ENCODE data around the gene GPX4. TPM values are rescaled to one million over a fixed set of nuclear protein-coding genes. Genes with fewer than 3 reads are reported as not detected.
A peak's percentile ranks its signal among the peaks of the same experiment; 100 is the strongest.

The GPX4 gene
- total and polyA plus RNA-seq, 12 donors: 244 to 487 (median 316) TPM

DNA sequence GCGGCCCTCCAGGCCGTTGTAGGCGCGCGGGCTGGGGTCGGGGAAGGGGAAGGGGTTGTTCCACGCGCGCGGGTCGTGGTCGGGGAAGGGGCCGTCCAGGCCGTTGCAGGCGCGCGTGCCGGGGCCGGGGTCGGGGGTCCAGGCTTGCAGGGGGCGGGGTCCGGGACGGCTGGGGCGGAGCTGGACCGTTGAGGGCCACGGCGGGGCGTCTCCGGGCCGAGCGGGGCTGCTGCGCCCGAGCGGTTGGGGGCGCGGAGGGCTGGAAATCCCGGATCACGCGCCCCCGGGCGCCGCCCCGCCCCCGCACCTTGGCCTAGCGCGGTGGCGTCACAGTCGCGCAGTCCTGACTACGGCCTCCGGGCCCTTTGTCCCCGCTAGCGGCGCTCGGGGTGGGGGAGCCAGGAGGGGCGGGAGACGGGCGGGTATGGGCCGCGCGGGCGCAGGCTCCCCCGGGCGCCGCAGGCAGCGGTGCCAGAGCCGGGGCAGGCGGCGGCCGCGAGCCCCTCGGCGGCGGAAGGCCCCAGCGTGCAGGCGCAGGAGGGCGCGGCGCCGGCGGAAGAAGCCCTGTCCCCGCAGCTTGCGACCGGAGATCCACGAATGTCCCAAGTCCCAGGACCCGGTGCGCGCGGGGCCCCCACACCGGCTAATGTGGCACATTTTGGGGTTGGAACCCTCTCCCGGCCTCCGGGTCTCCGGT is 665 bp downstream of the GPX4 start:
- peak overlapping the region; percentile 88 to 100 (median 98) for H3K27ac ChIP-seq

DNA sequence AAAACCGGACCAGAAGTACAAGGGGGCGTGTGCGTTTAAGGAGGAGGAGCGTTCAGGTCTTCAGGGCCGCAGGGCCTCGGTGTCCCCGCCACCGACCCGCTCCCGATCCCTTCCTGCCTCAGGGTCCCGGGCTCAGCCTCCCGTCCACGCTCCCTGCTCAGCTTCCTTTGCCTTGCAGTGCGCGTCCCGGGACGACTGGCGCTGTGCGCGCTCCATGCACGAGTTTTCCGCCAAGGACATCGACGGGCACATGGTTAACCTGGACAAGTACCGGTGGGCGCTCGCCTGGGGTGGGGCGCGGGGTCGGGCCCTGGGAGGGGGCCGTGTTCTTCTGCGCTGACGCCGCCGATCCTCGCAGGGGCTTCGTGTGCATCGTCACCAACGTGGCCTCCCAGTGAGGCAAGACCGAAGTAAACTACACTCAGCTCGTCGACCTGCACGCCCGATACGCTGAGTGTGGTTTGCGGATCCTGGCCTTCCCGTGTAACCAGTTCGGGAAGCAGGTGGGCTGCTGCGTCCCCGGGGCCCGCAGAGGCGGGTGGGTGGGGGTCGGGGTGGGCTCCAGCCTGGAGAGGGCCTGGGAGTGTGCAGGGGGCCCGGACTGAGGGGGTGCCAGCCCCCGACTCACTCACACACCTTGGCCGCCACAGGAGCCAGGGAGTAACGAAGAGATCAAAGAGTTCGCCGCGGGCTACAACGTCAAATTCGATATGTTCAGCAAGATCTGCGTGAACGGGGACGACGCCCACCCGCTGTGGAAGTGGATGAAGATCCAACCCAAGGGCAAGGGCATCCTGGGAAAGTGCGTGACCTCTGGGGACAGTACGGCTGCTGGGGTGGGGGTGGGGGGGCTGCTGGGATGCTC is 1.4 kb downstream of the GPX4 start:
- ATAC-seq: no peak
- WGBS, 2 donors: 25 to 30% methylated on average over 69 of the region's 69 CpGs
- intact Hi-C loops (cut with DNase I): no loop called here

More for the DNA sequence above, 665 bp downstream of the GPX4 start:
- peaks cover 0 to 42% (median 25%) of the 10 kb centered on the region in 9 donors for H3K36me3 ChIP-seq
- intact Hi-C loops (cut with DNase I): loop anchor here in 4 of 10 donors (5.0 kb wide), 3 partner anchors 77 to 138 kb away; partner anchors contain the start of genes RNU6-2 (in 3 of the 4), TMEM259 (in 3 of the 4), ATP5F1D (in 1 of the 4) and CNN2 (in 1 of the 4)
- 1 to 2% methylated on average over 26 to 89 of the region's 93 CpGs for WGBS, 2 donors
- no peak for TF ChIP-seq CTCF (IDR thresholded peaks at IDR 0.05)
- H3K4me3 ChIP-seq: peak overlapping the region; percentile 40 to 96 (median 82)
- no peaks in the 10 kb centered on the region for H3K27me3 ChIP-seq
- peak; percentile 76 to 78 for DNase-seq
- peaks cover 0 to 10% (median 0%) of the 10 kb centered on the region in 11 donors for H3K9me3 ChIP-seq
- peak; percentile 10 to 53 (median 35) for ATAC-seq
- peaks cover 30 to 72% (median 59%) of the 10 kb centered on the region in 9 donors for H3K4me1 ChIP-seq

DNA sequence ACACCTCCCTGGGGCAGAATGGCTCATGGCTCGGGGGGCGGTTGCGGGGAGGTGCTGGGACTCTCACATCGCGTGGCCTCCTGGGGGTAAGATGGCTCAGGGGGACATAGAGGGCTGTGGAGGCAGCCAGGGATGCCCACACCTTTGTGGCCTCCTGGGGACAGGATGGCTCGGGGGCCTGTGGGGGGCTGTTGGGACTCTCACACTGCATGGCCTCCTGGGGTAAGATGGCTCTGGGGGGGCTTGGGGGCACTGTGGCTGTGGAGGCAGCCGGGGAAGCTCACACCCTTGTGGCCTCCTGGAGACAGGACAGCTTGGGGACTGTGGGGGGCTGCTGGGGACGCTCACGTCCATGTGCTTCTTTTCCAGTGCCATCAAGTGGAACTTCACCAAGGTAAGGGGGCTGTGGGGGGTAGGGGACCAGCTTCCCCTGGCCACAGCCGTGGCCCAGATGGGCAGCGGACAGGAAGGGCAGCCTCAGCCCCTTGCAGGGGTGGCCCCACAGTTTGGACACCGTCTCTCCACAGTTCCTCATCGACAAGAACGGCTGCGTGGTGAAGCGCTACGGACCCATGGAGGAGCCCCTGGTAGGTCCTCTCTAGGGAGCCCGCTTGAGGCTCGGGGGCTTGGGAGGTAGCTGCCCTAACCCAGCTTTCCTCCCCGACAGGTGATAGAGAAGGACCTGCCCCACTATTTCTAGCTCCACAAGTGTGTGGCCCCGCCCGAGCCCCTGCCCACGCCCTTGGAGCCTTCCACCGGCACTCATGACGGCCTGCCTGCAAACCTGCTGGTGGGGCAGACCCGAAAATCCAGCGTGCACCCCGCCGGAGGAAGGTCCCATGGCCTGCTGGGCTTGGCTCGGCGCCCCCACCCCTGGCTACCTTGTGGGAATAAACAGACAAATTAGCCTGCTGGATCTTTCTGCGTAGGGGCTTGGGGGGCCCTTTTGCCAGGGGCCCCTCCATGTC is 2.4 kb downstream of the GPX4 start:
- DNase-seq (no peak), ATAC-seq (no peak)
- H3K36me3 ChIP-seq: peaks cover 0 to 58% (median 31%) of the 10 kb centered on the region in 9 donors
- H3K27ac ChIP-seq: peak overlapping the region in 2 of 10 donors; percentile 36 to 97
- intact Hi-C loops (cut with DNase I): no loop called here
- no peak for TF ChIP-seq CTCF (IDR thresholded peaks at IDR 0.05)
- H3K27me3 ChIP-seq: no peaks in the 10 kb centered on the region
- peaks cover 30 to 60% (median 44%) of the 10 kb centered on the region in 9 donors for H3K4me1 ChIP-seq
- 90 to 92% methylated on average over 32 of the region's 32 CpGs for WGBS, 2 donors
- H3K9me3 ChIP-seq: no peaks in the 10 kb centered on the region
- H3K4me3 ChIP-seq: no peak overlapping the region

More for the DNA sequence above, 1.4 kb downstream of the GPX4 start:
- H3K27ac ChIP-seq: peak overlapping the region; percentile 88 to 100 (median 98)
- peaks cover 0 to 49% (median 30%) of the 10 kb centered on the region in 9 donors for H3K36me3 ChIP-seq
- H3K4me3 ChIP-seq: peak overlapping the region; percentile 40 to 96 (median 82)
- H3K4me1 ChIP-seq: peaks cover 30 to 64% (median 51%) of the 10 kb centered on the region in 9 donors
- no peak for DNase-seq
- TF ChIP-seq CTCF (IDR thresholded peaks at IDR 0.05): no peak
- no peaks in the 10 kb centered on the region for H3K27me3 ChIP-seq
- H3K9me3 ChIP-seq: peaks cover 0 to 2% (median 0%) of the 10 kb centered on the region in 11 donors

Data from heart right ventricle (tissue), 16 donors.